Measurements from ENCODE around the gene NCF2.
"Not testable (repeated sequence)": the region's sequence is repeated elsewhere in the genome, so short reads cannot be mapped to it uniquely, and the experiment has no call there.

NCF2 gene, protein sequence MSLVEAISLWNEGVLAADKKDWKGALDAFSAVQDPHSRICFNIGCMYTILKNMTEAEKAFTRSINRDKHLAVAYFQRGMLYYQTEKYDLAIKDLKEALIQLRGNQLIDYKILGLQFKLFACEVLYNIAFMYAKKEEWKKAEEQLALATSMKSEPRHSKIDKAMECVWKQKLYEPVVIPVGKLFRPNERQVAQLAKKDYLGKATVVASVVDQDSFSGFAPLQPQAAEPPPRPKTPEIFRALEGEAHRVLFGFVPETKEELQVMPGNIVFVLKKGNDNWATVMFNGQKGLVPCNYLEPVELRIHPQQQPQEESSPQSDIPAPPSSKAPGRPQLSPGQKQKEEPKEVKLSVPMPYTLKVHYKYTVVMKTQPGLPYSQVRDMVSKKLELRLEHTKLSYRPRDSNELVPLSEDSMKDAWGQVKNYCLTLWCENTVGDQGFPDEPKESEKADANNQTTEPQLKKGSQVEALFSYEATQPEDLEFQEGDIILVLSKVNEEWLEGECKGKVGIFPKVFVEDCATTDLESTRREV

DNA sequence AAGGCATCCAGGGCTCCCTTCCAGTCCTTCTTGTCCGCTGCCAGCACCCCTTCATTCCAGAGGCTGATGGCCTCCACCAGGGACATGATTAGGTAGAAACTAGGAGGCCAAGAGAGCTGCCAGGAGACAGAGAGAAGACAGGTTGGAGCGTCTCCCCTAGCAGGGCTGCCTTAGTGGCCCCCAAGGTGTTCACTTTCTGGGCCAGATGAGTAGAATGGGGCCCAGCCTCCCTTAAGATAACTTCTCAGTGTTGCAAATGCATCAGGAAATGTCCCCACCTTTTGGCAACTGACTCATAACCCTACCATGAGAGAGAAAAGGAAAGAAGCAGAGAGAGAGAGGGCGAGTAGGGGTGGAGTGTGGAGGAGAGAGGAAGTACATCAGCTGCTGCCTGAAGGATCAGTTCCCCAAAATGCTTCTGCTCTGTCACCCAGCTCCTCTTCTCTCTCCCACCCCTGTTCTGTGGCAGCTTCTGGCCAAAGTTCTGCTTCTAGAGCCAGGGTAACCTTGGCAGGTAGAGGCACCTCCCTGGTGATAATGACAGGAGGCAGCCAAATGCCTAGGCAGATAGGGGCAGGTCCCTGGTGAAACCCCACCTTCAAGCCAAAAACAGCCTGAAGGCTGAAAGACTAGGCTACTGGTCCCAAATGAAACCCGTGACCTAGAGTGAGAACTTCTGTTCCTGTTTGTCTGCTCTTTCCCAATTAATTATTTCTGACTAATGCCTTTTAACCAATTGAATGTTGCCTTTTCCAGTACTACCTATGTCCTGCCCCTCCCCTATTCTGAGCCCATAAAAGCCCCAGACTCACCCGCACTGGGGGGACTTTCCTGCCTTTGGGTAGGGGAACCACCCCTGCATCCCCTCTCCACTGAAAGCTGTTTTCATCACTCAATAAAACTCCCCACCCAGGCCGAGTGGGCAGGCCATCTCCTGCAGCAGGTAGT is at the start of gene NCF2:
NCF2 (minus strand) TSS at position 216 of the 948 bp plus-strand sequence; CDS start at position 86, 130 bp downstream.
- TF ChIP-seq POLR2A (IDR thresholded peaks at IDR 0.05; ENCODE audit: low read length), result no peak
- no peak for TF ChIP-seq GATA1 (IDR thresholded peaks at IDR 0.05; ENCODE audit: low read depth, low read length)
- DNase-seq, result peak in 1 of 2 experiments; percentile 9

DNA sequence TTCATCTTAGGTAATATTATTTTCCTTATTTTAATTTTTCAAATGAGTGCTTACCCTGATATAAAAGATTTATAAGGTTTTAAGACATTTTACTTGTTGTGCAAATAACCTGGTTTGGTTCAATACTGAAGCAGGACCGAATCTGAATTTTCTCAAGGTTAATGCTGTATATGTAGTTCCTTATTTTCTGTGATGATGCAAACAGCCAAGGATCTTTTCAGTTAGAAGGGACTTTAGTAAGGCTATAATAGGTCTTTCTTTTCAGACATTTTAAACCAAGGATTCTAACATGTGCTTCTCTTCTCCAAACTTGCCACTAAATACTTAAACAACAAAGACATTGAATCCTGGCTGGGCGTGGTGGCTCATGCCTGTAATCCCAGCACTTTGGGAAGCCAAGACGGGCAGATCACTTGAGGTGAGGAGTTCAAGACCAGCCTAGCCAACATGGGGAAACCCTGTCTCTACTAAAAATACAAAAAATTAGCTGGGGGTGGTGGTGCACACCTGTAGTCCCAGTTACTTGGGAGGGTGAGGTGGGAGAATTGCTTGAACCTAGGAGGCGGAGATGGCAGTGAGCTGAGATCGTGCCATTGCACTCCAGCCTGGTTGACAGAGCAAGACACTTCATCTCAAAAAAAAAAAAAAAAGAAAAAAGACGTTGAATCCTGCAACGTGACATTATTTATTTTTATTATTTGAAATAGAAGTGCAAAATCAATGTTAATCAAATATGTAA is 48.6 kb upstream of the NCF2 start:
- no peak for DNase-seq
- no peak for TF ChIP-seq POLR2A (IDR thresholded peaks at IDR 0.05; ENCODE audit: low read length)
- TF ChIP-seq GATA1 (IDR thresholded peaks at IDR 0.05; ENCODE audit: low read depth, low read length), result no peak

DNA sequence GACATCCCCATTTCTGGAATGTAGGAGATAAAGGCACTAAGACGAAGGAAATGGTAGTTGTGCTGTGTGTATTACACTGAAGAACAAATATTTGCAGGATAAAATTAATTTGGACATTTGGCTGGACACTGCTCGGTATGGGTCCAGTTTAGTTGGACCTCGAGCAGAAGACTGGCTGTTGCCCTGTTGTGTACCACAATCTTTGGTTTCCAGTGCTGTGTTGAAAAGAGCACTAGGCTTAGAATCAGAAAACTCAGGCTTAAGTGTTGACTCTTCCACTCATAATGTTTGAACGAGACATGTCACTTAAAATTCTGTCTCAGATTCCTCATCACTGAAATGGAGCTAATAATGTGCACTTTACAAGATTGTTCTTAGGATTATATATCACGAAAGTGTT is 46.5 kb upstream of the NCF2 start:
- DNase-seq, result no peak
- no peak for TF ChIP-seq POLR2A (IDR thresholded peaks at IDR 0.05; ENCODE audit: low read length)
- TF ChIP-seq GATA1 (IDR thresholded peaks at IDR 0.05; ENCODE audit: low read depth, low read length), result no peak

DNA sequence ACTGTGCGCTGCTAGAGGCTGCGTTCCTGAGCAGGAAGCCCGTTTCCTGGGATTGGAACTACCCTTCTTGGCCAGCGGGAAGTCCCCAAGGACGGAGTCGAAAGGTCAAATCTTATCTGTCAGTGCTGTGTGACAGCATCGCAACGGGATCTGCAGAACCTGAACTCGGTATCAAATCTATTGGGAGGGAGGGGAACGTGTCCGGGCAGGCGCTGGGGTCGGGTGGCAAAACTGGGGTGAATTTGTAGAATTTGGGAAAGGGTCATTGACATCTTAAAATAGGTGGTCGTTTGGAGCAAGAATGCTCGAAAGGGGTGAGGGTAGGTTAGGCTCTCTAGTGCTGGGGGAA is 46.0 kb upstream of the NCF2 start:
- TF ChIP-seq POLR2A (IDR thresholded peaks at IDR 0.05; ENCODE audit: low read length) (no peak), GATA1 (IDR thresholded peaks at IDR 0.05; ENCODE audit: low read depth, low read length) (no peak)
- no peak for DNase-seq

DNA sequence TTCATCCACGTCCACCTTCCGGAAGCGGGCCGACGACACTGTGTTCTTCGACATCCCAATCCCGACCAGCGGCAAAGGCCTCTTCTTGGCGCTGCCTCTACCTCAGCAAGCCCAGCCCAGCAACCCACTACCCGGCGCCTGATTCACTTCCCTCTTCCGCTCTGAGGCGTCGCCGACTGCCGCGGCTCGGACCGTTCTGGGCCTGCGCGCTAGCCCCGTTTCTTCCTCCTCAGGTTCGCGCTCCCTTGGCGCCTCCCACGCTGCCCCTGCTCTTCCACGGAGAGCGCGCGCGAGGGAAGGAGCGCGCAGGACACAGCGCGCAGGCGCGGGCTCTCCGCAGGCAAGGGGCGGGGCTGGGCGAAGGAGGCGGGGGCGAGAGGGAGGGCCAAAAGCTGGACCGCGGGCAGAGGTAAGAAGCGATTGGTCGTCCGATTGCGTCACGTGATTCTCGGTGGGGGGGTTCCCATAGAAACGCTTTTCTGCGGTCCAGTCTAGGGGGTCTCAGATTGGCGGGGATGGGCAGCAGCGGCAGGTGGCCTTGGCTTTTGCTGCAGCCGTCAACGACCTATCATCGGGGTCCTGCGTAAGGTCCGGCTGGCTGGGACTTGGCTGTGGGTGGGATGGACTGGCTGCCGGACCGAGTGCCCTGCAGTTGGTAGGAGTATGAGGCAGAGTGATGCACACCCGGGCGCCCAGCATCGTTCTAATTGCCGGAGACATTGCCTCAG is 45.5 kb upstream of the NCF2 start, which contains the start of gene ARPC5:
ARPC5 (minus strand) TSS at position 178 of the 728 bp plus-strand sequence; CDS start at position 54, 124 bp downstream.
- DNase-seq, result peak; percentile 92 to 96
- TF ChIP-seq POLR2A (IDR thresholded peaks at IDR 0.05; ENCODE audit: low read length) (peak; percentile 74), GATA1 (IDR thresholded peaks at IDR 0.05; ENCODE audit: low read depth, low read length) (no peak)

DNA sequence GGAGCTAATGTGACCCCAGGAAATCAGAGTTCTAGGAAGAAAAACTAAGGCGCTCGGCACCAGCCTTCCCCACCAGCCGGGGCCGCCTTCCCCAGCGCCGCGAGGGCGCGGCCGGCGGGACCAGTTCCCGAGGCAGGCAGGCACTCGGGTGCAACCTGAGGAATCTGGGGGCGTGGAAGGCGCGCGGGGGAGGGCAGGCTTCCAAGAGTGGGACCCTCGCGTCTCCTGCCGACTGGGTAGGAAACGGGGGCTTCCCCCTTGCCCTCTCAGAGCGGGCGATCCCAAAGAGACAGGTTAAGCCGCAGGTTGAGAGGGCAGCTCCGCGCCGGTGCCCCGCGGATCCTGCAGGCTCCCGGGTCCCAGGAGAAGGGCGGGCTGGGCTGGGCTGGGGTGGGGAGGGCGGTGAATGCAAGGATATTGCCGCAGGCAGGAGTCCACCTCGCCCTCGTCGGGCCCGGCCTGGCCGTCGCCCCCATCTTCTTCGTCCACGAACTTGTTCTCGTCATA is 44.9 kb upstream of the NCF2 start:
- peak; percentile 36 to 54 for DNase-seq
- TF ChIP-seq POLR2A (IDR thresholded peaks at IDR 0.05; ENCODE audit: low read length), result no peak

DNA sequence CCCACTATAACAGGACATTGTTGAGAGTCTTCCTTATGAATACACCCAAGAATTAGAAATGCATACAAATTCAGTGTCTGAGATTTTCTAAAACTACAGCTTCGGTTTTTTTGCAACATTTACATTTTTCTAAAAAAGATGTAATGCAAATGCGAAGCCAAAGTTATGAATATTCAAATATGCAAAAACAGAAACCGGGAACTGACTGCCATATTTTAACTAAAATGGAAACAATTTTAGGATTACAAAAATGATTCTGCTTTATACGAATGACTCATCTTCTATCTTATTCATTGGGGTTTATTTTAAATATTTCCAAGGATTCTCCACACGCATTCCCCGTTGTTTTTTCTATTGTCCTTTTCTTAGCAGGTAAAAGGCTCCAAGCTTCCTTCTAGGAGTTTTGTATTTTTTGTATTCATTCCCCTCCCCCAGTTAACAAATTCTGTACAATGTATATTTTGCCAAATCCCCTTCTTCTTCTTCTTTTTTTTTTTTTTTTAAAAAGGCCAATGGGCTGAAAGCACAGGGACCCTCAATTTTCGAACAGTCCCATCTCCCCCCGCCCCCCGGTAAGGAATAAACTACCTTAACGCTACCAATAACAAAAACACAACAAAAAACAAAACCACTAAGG is 44.3 kb upstream of the NCF2 start:
- no peak for DNase-seq
- TF ChIP-seq POLR2A (IDR thresholded peaks at IDR 0.05; ENCODE audit: low read length) (no peak), GATA1 (IDR thresholded peaks at IDR 0.05; ENCODE audit: low read depth, low read length) (no peak)

DNA sequence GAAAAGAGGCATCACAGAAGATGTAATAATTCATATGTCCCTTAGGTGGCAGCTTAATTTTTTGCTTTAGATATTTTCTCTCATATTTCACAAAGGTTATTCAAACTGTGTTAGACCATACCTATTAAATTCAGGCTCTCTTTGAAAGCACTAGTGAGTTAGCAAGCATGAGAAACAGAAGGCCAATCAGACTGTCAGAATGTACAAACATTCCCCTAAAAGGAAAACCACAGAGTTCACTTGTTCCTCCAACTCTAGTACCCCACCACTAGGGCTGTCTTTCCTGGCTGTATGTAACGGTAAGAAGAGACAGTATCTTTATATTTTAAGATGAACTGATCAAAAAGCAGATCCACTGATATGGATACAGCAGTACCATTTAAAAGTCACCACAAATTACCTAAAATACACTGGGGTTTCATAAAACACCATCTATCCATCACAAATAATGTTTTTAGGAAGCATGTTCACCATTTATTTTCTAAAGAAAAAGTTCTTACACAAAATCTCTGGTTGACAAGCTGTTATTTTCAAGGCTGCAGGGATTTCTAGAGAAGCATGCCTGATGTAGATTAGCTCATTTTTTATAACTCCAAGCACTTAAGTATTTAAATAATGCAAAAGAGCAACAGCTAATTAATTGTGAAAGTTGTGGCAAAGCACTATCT is 43.6 kb upstream of the NCF2 start:
- no peak for TF ChIP-seq GATA1 (IDR thresholded peaks at IDR 0.05; ENCODE audit: low read depth, low read length)
- no peak for TF ChIP-seq POLR2A (IDR thresholded peaks at IDR 0.05; ENCODE audit: low read length)
- peak; percentile 56 to 57 for DNase-seq

DNA sequence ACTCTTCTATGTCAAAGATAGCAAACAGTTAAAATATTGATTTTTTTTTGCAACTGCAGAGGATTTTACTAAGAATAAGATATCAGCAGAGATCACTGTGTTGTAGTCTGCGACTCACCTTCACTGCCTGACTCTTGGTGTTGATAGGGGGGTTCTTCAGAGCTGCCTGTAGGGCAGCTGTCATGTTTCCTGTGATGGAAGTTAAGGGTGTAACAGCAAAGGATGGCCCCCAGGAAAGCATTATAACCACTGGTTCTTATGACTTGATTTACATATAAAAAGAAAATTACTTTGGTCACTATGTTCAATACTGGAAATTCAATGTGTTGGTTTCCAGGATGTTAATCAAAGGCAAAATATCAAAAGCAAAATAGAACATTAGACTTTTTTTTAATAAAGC is 42.7 kb upstream of the NCF2 start:
- no peak for TF ChIP-seq POLR2A (IDR thresholded peaks at IDR 0.05; ENCODE audit: low read length)
- no peak for TF ChIP-seq GATA1 (IDR thresholded peaks at IDR 0.05; ENCODE audit: low read depth, low read length)
- DNase-seq, result peak in 1 of 2 experiments; percentile 11

DNA sequence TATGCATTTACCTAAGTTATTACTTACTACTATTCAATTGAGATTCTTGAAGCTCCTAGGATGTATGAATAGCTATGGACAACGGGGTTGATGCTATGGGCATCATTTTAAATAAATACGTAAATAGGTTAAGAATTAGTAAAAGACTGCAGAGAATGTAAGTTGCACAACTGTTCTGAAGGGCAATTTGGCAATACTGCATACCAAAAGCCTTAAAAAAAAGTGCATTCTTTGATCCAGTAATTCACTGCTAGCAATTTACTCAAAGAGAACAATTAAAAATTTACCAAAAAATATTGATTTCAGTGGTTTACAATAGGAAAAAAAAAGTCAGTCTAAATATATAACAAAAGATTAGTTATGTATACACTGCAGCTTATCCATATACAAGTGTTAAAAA is 41.9 kb upstream of the NCF2 start:
- TF ChIP-seq POLR2A (IDR thresholded peaks at IDR 0.05; ENCODE audit: low read length) (no peak), GATA1 (IDR thresholded peaks at IDR 0.05; ENCODE audit: low read depth, low read length) (no peak)
- no peak for DNase-seq

DNA sequence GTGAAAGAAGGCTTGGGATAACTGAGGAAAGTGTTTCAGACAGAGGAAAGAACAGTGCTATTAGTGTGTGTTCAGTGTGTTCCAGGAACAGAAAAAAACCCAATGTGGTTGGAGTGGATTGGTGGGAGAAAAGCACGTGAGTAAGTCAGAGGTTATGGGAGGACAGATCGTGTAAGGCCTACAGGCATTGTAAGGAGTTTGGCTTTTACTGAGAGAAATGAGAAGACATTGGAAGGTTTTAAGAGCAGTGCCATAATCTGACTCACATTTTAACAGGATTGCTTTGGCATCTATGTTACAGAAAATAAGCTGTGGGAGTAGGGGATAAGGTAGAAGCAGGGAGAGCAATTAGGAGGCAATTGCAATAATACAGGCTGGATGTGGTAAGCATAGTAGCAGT is 40.5 kb upstream of the NCF2 start:
- TF ChIP-seq GATA1 (IDR thresholded peaks at IDR 0.05; ENCODE audit: low read depth, low read length) (no peak), POLR2A (IDR thresholded peaks at IDR 0.05; ENCODE audit: low read length) (no peak)

DNA sequence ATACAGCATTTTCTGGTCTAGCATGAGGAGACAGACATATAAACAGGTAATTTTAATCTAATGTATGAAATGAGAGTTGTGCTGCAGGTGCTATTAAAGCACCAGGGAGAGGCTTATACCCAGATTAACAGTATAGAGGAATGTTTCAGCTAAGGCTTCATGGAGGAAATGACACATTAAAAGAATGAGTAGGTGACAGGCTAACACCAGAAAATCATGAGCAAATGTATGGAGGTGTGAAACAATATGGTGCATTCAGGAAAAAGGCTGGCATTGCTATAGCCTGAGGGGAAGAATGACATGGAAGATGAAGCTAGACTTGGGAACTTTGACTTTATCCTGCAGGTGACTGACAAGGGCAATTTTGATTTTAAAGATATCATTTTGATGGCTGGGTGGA is 38.3 kb upstream of the NCF2 start:
- TF ChIP-seq GATA1 (IDR thresholded peaks at IDR 0.05; ENCODE audit: low read depth, low read length) (no peak), POLR2A (IDR thresholded peaks at IDR 0.05; ENCODE audit: low read length) (no peak)
- no peak for DNase-seq

More for the DNA sequence above, 40.5 kb upstream of the NCF2 start:
- DNase-seq, result no peak

DNA sequence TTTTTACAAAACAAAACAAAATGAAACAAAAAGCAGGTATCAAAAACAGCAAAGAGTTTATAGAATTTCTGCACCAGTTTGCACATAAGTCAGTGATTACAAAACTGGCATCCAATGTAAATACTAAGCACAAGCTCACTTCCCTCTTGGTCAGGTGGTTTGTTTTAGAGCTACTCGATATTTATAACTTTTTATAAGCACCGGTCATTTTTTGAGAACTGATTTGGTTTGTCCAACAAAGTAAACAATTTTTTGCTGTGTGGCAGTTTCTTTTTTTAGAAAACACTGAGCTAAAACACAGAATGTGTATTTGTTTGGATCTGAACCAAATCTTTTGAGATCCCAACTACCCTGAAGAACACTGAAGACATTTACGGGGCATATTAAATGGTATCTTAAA is 36.0 kb upstream of the NCF2 start:
- not testable (repeated sequence) for DNase-seq
